Kidney (tissue), 14 donors: Measurements from ENCODE around the gene TEPSIN. TPM values are rescaled to one million over a fixed set of nuclear protein-coding genes. Genes with fewer than 3 reads are reported as not detected.

ENCODE experiments used
- DNase-seq, 5 donors: peaks; one replicate each; pipeline ENCODE4 v3.0.0-alpha.2; 2013 to 2020
- FAIRE-seq: peaks from 2 replicates; lab custom pipeline; 2012; peaks lifted over from hg19 to GRCh38; lab: Jason Lieb, UNC
- H3K27ac ChIP-seq, 2 donors: one replicate each; pipeline ENCODE4 v1.7.0; 2013; ENCODE audit warnings: low read depth in 2 of 2, low read length in 2 of 2, inconsistent platforms in 1 of 2
- H3K27me3 ChIP-seq: one replicate; pipeline ENCODE4 v1.7.1; 2013; ENCODE audit warnings: low read length, inconsistent platforms; ENCODE audit not compliant: control insufficient read depth, insufficient read depth
- H3K36me3 ChIP-seq, 3 donors: one replicate each; pipeline versions ENCODE4 v1.7.0 to v1.7.1; 2013; ENCODE audit warnings: low read length in 3 of 3, control low read depth in 1 of 3, inconsistent platforms in 1 of 3; ENCODE audit not compliant: insufficient read depth in 3 of 3, control insufficient read depth in 2 of 3
- H3K4me1 ChIP-seq, 3 donors: one replicate each; pipeline versions ENCODE4 v1.7.0 to v1.7.1; 2013; ENCODE audit warnings: low read length in 3 of 3, inconsistent platforms in 1 of 3, low read depth in 1 of 3; ENCODE audit not compliant: control insufficient read depth in 2 of 3, insufficient read depth in 2 of 3
- H3K4me3 ChIP-seq, 3 donors: one replicate each; pipeline versions ENCODE4 v1.7.0 to v1.8.1; 2013; ENCODE audit warnings: low read length in 3 of 3, control low read depth in 1 of 3, inconsistent platforms in 1 of 3
- H3K9ac ChIP-seq, 3 donors: one replicate each; pipeline versions ENCODE4 v1.7.0 to v1.7.1; 2013; ENCODE audit warnings: low read length in 3 of 3, control low read depth in 1 of 3, inconsistent platforms in 1 of 3
- H3K9me3 ChIP-seq, 3 donors: one replicate each; pipeline versions ENCODE4 v1.7.0 to v1.7.1; 2013; ENCODE audit warnings: low read length in 3 of 3, control low read depth in 1 of 3, inconsistent platforms in 1 of 3; ENCODE audit not compliant: control insufficient read depth in 2 of 3, insufficient read depth in 1 of 3
- CTCF ChIP-seq: IDR thresholded peaks from 3 replicates; pipeline ENCODE4 v1.5.1; 2012; ENCODE audit warnings: mild to moderate bottlenecking, moderate library complexity, borderline replicate concordance; ENCODE audit not compliant: insufficient read depth; ENCODE audit errors: extremely low read depth
- intact Hi-C: fragments of 100-400 bp; cut with DNase I; formaldehyde crosslinking; loops from one replicate; pipeline ENCODE4 v1.11.1; 2022
- polyA plus RNA-seq: library from polyadenylated mRNA; stranded (reverse); fragments of 350-450 nt; fragmentation: Illumina TruSeq; extraction: RNeasy Lipid Tissue Mini Kit (QIAGEN cat#74804); gene quantifications from one replicate; pipeline ENCODE4 v1.2.3, GENCODE V29; 2014; ENCODE audit warnings: low read depth, low replicate concordance; ENCODE audit not compliant: insufficient read depth
- total RNA-seq: library from RNA; stranded (reverse); fragmentation: NEBNext Ultra II Directional; extraction: Animal tissue kit (Norgen Biotek cat#: 25700); gene quantifications from one replicate; pipeline ENCODE4 v1.2.1, GENCODE V29; 2021
- donor health status: control.
- donor health status: control.
- donor health status: control.
- donor health status: control.
- donor health status: control.
- donor health status: DM: yes; HTN: yes; CAD: no.
- donor health status: Normal renal cell carcinoma (clear cell type).

The TEPSIN gene
- total and polyA plus RNA-seq, 2 donors from 2014 or later = 13.9 to 42.8 TPM

DNA sequence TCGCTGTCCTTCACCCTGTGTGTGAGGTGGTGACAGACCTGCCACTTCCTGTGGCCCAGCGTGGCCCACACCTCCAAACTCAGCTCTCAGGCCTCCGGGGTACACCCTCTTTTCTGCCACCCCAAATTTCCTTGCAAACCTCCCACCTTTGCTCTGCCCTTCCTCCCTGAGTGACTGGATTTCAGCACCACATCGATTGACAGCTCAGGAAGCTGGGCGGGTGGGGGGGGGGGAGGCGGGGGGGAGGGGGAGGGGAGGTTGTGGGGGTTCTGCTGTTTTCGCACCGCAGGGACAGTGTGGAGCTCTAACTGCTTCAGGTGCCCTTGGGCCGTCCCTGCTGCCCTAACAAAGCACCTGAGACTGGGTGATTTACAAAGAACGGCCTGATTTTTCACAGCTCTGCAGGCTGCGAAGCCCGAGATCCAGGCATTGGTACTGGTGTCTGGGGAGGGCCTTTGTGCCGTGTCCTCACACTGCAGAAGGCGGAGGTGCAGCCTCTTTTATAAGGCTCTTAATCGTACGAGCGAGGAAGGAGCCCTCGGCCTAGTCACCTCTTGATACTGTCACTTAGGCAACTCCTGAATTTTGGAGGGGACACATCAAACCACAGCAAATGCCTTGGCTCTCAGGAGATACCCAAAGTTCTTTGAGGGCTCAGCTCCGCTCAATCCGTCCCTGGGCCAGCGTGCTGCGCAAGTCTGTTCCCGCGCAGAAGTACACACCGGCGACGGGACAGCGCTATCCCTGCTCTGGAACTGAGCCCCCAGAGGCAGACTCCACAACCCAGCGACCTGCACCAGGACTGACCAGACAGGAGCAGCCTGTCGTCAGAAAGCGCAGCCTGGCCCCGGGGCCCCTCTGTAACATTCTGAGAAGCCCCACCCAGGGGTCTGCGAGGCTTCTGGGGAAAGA, 3.8 kb upstream of the TEPSIN start:
- Histone ChIP-seq H3K9me3 (no peaks in the 10 kb centered on the region), H3K4me3 (no peak overlapping the region), H3K36me3 (peaks cover 0 to 4% (median 0%) of the 10 kb centered on the region in 3 donors), H3K27me3 (no peaks in the 10 kb centered on the region), H3K4me1 (peaks cover 0 to 14% (median 8%) of the 10 kb centered on the region in 3 donors), H3K9ac (no peak overlapping the region), H3K27ac (no peak overlapping the region)
- no peak for TF ChIP-seq CTCF
- intact Hi-C loops = no loop called here
- DNase-seq (peak in 1 of 5 donors; percentile 72), FAIRE-seq (no peak)

DNA sequence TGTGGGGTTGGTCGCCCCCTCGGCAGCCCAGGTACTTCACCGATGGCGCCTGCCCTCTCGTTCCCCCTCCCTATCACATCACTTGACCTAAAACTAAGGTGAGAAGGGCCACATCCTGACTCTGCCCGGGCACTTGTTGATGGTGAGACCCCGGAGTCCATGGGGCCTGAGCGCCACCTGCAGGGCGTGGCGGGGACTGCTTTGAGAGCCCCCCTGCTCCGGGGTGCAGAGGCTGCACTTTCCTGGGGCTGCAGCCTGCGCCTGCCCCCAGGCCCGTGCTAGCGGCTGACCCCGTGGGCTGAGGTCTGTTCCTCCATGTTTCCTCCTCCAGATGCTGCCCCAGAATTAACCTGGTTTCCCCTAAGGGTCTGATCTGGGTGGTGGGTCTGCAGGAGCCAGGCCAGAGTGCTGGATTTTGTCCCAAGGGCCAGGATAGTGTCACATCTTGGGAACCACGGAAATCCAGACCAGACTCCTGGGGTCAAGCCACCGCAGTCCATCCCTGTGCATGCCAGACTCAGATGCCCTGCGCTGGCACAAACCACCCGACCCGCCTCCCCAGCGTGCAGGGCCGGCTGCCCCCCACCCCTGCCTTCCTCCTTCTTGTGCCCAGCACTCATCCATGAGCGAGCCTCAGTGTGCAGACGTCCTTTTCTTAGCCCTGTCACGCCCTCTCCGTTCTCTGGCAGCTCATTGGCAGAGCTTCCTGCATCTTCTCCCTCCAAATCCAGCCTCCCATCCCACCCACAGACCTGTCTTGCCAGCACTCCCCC, 3.0 kb upstream of the TEPSIN start:
- peaks cover 0 to 4% (median 0%) of the 10 kb centered on the region in 3 donors for H3K36me3 ChIP-seq
- H3K9ac ChIP-seq = no peak overlapping the region
- H3K27ac ChIP-seq = no peak overlapping the region
- H3K4me1 ChIP-seq = peaks cover 0 to 20% (median 13%) of the 10 kb centered on the region in 3 donors
- TF ChIP-seq CTCF = peak; percentile 55
- no peak overlapping the region for H3K4me3 ChIP-seq
- no peaks in the 10 kb centered on the region for H3K27me3 ChIP-seq
- DNase-seq (peak in 3 of 5 donors; percentile 58 to 82 (median 62)), FAIRE-seq (no peak)
- H3K9me3 ChIP-seq = no peaks in the 10 kb centered on the region
- intact Hi-C loops = no loop called here

- no peak for FAIRE-seq
- Histone ChIP-seq H3K36me3 (peaks cover 0 to 4% (median 0%) of the 10 kb centered on the region in 3 donors), H3K9ac (no peak overlapping the region), H3K27ac (no peak overlapping the region), H3K4me1 (peaks cover 0 to 20% (median 13%) of the 10 kb centered on the region in 3 donors), H3K4me3 (no peak overlapping the region), H3K9me3 (no peaks in the 10 kb centered on the region), H3K27me3 (no peaks in the 10 kb centered on the region)
- intact Hi-C loops = no loop called here
- no peak for DNase-seq
- no peak for TF ChIP-seq CTCF
Observed at GRCh38 chr17:81241203-81241602, 2.3 kb upstream of the TEPSIN start.
